Fibroblast of lung (primary cell): Measurements from ENCODE around the gene PRKCA. TPM values are rescaled to one million over a fixed set of nuclear protein-coding genes. Genes with fewer than 3 reads are reported as not detected.

ENCODE experiments used
- DNase-seq, 2 donors: peaks; one replicate each; pipeline versions ENCODE4 v3.0.0 to v3.0.0-alpha.2; 2010; ENCODE audit warnings: low read depth in 2 of 2
- H2AFZ ChIP-seq: 2 replicates; pipeline ENCODE4 v1.5.1; 2012; ENCODE audit warnings: low read length, control low read depth, inconsistent platforms
- H3K27ac ChIP-seq: 2 replicates; pipeline ENCODE4 v1.5.1; 2011; ENCODE audit warnings: low read length, control low read depth; ENCODE audit not compliant: insufficient read depth
- H3K27me3 ChIP-seq: 2 replicates; pipeline ENCODE4 v1.5.1; 2011; ENCODE audit warnings: mild to moderate bottlenecking, low read length; ENCODE audit not compliant: control insufficient read depth, insufficient read depth
- H3K36me3 ChIP-seq: 2 replicates; pipeline ENCODE4 v1.5.1; 2011; ENCODE audit warnings: low read length; ENCODE audit not compliant: control insufficient read depth, insufficient read depth
- H3K4me1 ChIP-seq: 2 replicates; pipeline ENCODE4 v1.5.1; 2011; ENCODE audit warnings: low read length; ENCODE audit not compliant: control insufficient read depth, insufficient read depth; ENCODE audit errors: extremely low read depth
- H3K4me2 ChIP-seq: 2 replicates; pipeline ENCODE4 v1.5.1; 2011; ENCODE audit warnings: low read length, control low read depth; ENCODE audit not compliant: insufficient read depth; ENCODE audit errors: extremely low read depth
- H3K4me3 ChIP-seq, 4 experiments: fragments of 200-600 bp in 1 of 4; sonication (generic) in 1 of 4; replicated peaks in 1 of 4; 2 replicates each; pipeline ENCODE4 v1.5.1; 2011 to 2016; ENCODE audit warnings: low read length in 4 of 4, low read depth in 3 of 4, mild to moderate bottlenecking in 3 of 4, control low read depth in 2 of 4, inconsistent platforms in 1 of 4, mixed read lengths in 1 of 4; ENCODE audit not compliant: insufficient read depth in 1 of 4; ENCODE audit errors: control extremely low read depth in 1 of 4
- H3K79me2 ChIP-seq: 2 replicates; pipeline ENCODE4 v1.5.1; 2012; ENCODE audit warnings: mild to moderate bottlenecking, low read length, inconsistent platforms; ENCODE audit not compliant: control insufficient read depth, insufficient read depth
- H3K9ac ChIP-seq: 2 replicates; pipeline ENCODE4 v1.5.1; 2011; ENCODE audit warnings: mild to moderate bottlenecking, low read length, control low read depth; ENCODE audit not compliant: insufficient read depth
- H3K9me3 ChIP-seq: 2 replicates; pipeline ENCODE4 v1.5.1; 2012; ENCODE audit warnings: low read depth, low read length; ENCODE audit not compliant: control insufficient read depth, insufficient read depth
- H4K20me1 ChIP-seq: 2 replicates; pipeline ENCODE4 v1.5.1; 2011; ENCODE audit warnings: low read length; ENCODE audit not compliant: control insufficient read depth, insufficient read depth; ENCODE audit errors: extremely low read depth
- EZH2 ChIP-seq: IDR thresholded peaks from 2 replicates; pipeline ENCODE4 v1.5.1; 2012; ENCODE audit warnings: low read length, control low read depth, mild to moderate bottlenecking; ENCODE audit errors: missing control alignments
- polyA plus RNA-seq, 2 donors: library from polyadenylated mRNA; depleted of rRNA in 1 of 2; stranded (reverse) in 1 of 2; unstranded in 1 of 2; fragments of >200 nt; gene quantifications; 2 replicates each; pipeline ENCODE4 v1.2.1, GENCODE V29; 2011 to 2012; ENCODE audit warnings: missing spikeins in 1 of 2
- total RNA-seq: library from RNA; depleted of rRNA; stranded (reverse); fragments of >200 nt; gene quantifications from 2 replicates; pipeline ENCODE4 v1.2.1, GENCODE V29; 2014
- TF ChIP-seq, protein P1 (sequence below), 2 donors: IDR thresholded peaks in 1 of 2; conservative IDR thresholded peaks in 1 of 2; 1 replicate in 1 of 2; 2 replicates in 1 of 2; pipeline ENCODE4 v1.5.1; 2011 to 2012; ENCODE audit warnings: low read length in 2 of 2, control low read depth in 1 of 2, inconsistent platforms in 1 of 2, low read depth in 1 of 2, mild to moderate bottlenecking in 1 of 2

Gene PRKCA
- total and polyA plus RNA-seq, 2 donors (not counting 1 experiment from before 2014, with no cell fraction given): 34.0 to 74.2 TPM

DNA sequence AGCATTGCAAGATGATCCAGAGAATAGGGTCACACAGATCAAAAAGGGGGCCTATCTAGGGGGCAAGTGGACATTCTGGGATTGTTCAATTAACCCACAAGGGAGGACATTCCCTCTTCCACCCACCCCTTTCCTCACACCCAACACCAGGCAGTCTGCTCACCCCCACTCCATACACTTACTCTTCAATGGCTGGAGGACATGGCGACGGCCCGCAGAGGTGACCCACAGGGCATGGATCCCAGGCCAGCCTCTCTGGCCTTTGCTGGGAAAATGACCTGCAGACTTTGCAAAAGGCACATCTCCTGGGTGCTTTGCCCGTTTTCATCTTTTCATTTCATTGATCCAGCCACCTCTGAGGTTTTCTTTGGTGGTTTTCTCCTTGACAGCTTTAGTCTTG, 530.8 kb downstream of the PRKCA start:
- Histone ChIP-seq H3K4me2 (no peak overlapping the region), H3K9me3 (no peaks in the 10 kb centered on the region), H4K20me1 (no peaks in the 10 kb centered on the region), H3K27ac (no peak overlapping the region), H3K9ac (no peak overlapping the region), H3K4me3 (no peak overlapping the region), H2AFZ (no peak overlapping the region), H3K36me3 (no peaks in the 10 kb centered on the region), H3K4me1 (no peaks in the 10 kb centered on the region), H3K27me3 (peaks cover 27% of the 10 kb centered on the region), H3K79me2 (no peaks in the 10 kb centered on the region)
- no peak for DNase-seq
- no peak for TF ChIP-seq EZH2
- TF ChIP-seq, protein P1, sequence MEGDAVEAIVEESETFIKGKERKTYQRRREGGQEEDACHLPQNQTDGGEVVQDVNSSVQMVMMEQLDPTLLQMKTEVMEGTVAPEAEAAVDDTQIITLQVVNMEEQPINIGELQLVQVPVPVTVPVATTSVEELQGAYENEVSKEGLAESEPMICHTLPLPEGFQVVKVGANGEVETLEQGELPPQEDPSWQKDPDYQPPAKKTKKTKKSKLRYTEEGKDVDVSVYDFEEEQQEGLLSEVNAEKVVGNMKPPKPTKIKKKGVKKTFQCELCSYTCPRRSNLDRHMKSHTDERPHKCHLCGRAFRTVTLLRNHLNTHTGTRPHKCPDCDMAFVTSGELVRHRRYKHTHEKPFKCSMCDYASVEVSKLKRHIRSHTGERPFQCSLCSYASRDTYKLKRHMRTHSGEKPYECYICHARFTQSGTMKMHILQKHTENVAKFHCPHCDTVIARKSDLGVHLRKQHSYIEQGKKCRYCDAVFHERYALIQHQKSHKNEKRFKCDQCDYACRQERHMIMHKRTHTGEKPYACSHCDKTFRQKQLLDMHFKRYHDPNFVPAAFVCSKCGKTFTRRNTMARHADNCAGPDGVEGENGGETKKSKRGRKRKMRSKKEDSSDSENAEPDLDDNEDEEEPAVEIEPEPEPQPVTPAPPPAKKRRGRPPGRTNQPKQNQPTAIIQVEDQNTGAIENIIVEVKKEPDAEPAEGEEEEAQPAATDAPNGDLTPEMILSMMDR (conservative IDR thresholded peaks at IDR 0.05 in 1 of 2, IDR thresholded peaks at IDR 0.05 in 1 of 2; ENCODE audit: low read depth in 1 of 2, low read length in 2 of 2): no peak

DNA sequence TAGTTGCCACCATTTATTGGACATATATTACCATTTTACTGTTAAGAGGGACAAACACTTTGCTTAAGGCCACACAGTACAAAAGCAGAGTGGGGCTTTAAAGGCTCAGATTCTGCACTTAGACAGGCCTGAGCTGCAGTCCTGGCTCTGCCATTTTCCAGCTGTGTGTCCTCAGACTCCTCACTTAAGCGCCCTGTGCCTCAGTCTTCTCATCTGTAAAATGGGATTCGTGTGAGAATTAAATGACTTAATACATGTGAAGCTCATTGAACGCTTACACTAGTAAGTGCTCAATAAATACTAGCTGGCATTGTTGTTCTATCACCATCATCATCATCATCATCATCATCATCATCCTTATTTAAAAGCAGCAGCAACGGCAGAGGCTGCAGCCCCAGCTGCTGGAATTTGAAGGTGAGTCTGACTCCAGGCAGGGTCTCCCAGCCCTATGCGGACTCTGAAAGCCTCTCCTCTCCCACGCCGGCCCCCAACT, 532.1 kb downstream of the PRKCA start:
- DNase-seq: no peak
- Histone ChIP-seq H3K9ac (no peak overlapping the region), H3K36me3 (no peaks in the 10 kb centered on the region), H3K4me3 (no peak overlapping the region), H3K79me2 (no peaks in the 10 kb centered on the region), H3K9me3 (no peaks in the 10 kb centered on the region), H3K4me2 (no peak overlapping the region), H4K20me1 (no peaks in the 10 kb centered on the region), H3K4me1 (no peaks in the 10 kb centered on the region), H3K27me3 (peaks cover 27% of the 10 kb centered on the region), H2AFZ (no peak overlapping the region), H3K27ac (no peak overlapping the region)
- TF ChIP-seq, protein P1 (conservative IDR thresholded peaks at IDR 0.05 in 1 of 2, IDR thresholded peaks at IDR 0.05 in 1 of 2; ENCODE audit: low read depth in 1 of 2, low read length in 2 of 2): no peak
- no peak for TF ChIP-seq EZH2

DNA sequence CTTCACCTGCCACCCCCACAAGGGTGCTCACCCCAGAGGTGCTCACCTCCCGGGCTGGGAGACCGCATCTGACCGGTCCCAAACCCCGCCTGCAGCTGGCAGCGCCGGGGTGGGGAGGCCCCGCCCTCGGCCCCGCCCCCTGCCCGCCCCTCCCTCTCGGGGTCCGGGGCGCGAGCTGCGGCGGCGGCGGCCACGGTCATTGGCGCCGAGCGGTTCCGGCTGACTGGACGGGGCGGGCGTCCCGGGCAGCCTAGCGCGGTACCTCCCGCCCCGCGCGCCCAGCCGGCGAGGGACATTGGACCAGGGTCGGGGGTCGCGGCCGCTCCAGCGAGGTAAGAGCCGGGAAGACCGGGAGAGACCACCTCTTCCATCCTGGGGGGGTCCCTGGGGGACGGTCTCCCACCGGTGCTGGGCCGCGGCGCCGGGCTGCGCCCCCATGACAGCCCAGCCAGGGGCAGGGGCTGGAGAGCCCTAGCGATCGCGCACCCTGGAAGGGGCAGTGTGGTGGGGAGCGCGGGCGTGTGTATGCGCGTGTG, 532.6 kb downstream of the PRKCA start, which contains the start of gene CACNG5:
Gene CACNG5, plus strand, starts transcription at position 199 of the 536 bp plus-strand sequence. CDS start 42,216 bp downstream, outside the sequence.
- Histone ChIP-seq H3K4me1 (no peaks in the 10 kb centered on the region), H3K9me3 (no peaks in the 10 kb centered on the region), H3K27me3 (peaks cover 27% of the 10 kb centered on the region), H3K4me2 (no peak within 1 kb of the TSS), H3K36me3 (no peaks in the 10 kb centered on the region), H4K20me1 (no peaks in the 10 kb centered on the region), H3K4me3 (no peak within 1 kb of the TSS), H3K79me2 (no peaks in the 10 kb centered on the region), H3K9ac (no peak within 1 kb of the TSS), H3K27ac (no peak within 1 kb of the TSS), H2AFZ (no peak within 1 kb of the TSS)
- TF ChIP-seq, protein P1 (conservative IDR thresholded peaks at IDR 0.05 in 1 of 2, IDR thresholded peaks at IDR 0.05 in 1 of 2; ENCODE audit: low read depth in 1 of 2, low read length in 2 of 2): no peak
- no peak for DNase-seq
